GM13976 (cell line): ENCODE data around the gene ZDHHC11B.
"Not testable (repeated sequence)": the region's sequence is repeated elsewhere in the genome, so short reads cannot be mapped to it uniquely, and the experiment has no call there.

Source experiments
- DNase-seq: peaks from one replicate; pipeline ENCODE4 v3.0.0; 2012; ENCODE audit warnings: low spot score
- in situ Hi-C: fragments of 300-500 bp; cut with MboI; formaldehyde crosslinking; loops from one replicate; pipeline ENCODE4 v1.12.0; 2022; ENCODE audit warnings: low sequenced_read_pairs, mixed read lengths, inconsistent platforms; ENCODE audit not compliant: unreplicated experiment
- TF ChIP-seq, protein P1 (sequence below): IDR thresholded peaks from 2 replicates; pipeline ENCODE4 v1.5.1; 2012; ENCODE audit warnings: borderline replicate concordance, mild to moderate bottlenecking; ENCODE audit not compliant: insufficient read depth; ENCODE audit errors: extremely low read depth, missing control alignments, control extremely low read depth

The ZDHHC11B gene

GRCh38 chr5:686936-687335, 97.6 kb downstream of the ZDHHC11B start:
- in situ Hi-C loops, DNase-seq: not testable (repeated sequence)

- in situ Hi-C loops, DNase-seq: not testable (repeated sequence)
Observed at GRCh38 chr5:686172-686523, 98.4 kb downstream of the ZDHHC11B start.

DNA sequence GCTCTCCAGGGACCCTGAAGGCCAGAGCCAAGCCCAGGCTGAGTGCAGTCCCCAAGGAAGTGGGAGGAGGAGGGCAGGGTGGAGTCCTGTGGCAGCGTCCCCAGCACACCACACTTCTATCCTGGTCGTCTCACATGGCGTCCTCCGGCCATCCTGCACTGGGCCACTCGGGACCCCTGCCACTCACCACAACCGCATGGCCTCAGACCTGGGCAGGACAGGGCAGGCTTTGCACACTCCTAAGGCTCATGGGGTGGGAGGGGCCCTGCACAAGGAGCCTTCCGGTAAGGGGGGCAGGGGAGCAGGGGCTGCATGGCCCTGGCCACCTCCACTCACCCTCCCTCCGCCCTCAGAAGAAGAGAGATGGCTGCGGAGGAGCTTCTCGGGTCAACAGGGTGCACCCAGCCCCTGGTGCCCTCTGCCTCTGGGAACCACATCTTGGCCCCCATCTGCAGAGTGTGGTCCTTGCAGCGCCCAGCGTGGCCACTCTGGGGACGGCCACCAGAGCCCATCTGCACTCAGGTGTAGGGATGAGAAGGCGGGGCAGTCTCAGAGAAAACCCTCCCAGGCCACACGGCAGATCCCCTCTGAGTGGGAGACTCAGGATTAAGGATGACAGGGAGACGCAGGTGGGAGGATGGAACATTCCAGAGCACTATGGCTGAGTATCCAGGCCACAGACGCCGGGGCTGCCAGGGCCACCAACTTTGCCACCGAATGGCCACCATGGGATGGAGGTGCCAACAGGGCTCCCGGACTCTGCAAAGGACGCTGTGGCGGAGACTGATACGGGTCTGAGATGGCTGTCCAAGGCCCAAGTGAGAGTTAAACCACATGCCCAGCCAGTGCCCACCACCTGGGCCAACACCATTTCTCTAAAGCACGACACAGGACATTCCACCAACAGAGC, 99.0 kb downstream of the ZDHHC11B start:
- TF ChIP-seq, protein P1, sequence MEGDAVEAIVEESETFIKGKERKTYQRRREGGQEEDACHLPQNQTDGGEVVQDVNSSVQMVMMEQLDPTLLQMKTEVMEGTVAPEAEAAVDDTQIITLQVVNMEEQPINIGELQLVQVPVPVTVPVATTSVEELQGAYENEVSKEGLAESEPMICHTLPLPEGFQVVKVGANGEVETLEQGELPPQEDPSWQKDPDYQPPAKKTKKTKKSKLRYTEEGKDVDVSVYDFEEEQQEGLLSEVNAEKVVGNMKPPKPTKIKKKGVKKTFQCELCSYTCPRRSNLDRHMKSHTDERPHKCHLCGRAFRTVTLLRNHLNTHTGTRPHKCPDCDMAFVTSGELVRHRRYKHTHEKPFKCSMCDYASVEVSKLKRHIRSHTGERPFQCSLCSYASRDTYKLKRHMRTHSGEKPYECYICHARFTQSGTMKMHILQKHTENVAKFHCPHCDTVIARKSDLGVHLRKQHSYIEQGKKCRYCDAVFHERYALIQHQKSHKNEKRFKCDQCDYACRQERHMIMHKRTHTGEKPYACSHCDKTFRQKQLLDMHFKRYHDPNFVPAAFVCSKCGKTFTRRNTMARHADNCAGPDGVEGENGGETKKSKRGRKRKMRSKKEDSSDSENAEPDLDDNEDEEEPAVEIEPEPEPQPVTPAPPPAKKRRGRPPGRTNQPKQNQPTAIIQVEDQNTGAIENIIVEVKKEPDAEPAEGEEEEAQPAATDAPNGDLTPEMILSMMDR = no peak
- in situ Hi-C loops = no loop called here
- no peak for DNase-seq

- in situ Hi-C loops = no loop called here
- TF ChIP-seq, protein P1 = no peak
- DNase-seq = no peak
Observed at GRCh38 chr5:684751-685216, 99.7 kb downstream of the ZDHHC11B start.

GRCh38 chr5:683551-684481, 100.7 kb downstream of the ZDHHC11B start:
- in situ Hi-C loops = no loop called here
- TF ChIP-seq, protein P1 = no peak
- DNase-seq = no peak

DNA sequence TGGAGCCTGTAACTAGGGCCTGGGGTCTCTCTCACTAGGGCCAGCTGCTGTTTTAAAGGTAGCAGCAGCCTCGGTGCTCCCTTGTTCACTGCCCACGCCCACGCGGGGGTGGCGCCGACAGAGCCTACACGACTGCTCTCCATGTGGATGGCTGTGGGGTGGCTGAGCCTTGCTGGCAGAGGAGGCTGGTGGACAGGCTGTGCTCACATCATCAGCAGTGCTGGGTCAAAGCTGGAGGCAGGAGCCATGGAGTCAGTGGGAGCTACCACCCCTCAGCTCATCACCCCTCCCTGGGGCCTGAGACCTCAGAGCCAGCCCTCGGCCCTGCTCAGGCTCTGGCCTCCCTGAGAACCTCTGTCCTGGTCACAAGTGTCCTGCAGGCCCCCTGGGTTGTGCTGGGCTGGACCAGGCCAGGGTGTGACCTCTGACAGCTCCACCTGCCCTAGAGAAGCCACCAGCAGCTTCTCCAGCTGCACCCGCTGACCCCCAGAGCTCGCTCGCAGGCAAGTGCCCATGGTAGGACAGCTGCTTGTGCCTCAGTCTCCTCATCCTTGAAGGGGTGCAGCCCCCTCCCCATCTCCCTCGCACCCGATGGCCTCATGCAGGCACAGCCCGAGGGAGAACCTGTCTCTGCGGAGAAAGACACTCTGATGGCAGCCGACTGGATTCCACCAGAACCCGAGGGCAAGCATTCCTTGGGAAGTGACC, 101.7 kb downstream of the ZDHHC11B start:
- in situ Hi-C loops, DNase-seq: not testable (repeated sequence)

GRCh38 chr5:682216-682615, 102.3 kb downstream of the ZDHHC11B start:
- DNase-seq, in situ Hi-C loops: not testable (repeated sequence)

DNA sequence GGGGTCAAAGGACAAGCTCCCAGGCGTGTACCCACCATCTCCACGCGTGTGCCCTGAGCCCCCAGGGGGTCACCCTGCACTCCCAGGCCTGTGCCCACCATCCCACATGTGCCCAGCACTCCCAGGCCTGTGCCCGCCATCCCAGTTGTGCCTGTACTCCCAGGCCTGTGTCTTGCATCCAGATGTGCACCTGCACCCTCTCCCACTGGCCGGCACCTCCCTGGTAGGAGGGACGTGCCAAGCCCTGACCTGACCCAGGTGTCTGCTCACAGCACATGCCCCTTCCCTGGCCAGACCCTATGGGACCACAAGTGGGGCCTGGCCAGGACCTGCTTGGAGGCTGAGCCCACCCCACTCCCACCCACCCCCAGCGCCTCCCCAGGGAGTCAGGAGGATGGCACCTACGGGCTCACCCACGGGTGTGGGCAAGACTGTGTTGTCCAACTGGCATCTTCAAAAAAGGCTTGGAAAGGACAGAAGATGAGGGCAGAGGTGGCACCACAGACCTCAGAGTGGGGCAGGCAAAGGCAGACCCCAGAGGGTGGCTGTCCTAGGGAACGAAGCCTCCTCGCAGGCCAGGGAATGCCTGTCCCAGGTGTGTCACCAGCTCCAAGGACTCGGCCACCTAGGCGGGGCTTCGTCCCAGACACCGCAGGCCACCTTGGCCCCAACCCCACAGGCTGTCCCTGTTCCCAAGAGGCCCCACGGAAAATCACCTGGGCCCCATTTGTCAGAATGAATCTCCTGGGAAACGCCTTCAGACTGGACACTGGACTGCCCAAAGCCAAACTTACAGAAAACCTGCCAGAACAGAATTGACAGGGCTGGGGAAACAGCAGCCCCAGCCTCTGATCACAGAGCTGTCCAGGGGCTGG, 103.0 kb downstream of the ZDHHC11B start:
- in situ Hi-C loops, DNase-seq: not testable (repeated sequence)

DNA sequence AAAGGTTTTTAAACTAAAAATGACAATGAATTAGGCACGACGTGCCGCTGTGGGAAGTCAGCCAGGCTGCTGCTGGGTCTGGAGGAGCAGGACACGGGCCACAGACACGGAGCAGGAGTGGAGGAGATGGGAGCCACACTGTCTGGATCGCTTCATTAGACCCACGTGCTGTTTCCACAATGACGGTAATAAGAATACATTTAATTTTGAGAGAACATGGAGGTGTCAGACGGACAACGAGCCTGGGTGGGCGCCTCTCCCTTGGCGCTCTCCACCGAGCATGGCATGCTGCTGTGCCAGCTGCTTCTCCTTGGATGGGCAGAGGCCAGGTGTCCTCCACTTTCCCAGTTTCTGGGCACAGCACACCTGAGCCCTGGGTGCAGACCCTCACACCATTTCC, 103.7 kb downstream of the ZDHHC11B start:
- in situ Hi-C loops = not testable (repeated sequence)

DNA sequence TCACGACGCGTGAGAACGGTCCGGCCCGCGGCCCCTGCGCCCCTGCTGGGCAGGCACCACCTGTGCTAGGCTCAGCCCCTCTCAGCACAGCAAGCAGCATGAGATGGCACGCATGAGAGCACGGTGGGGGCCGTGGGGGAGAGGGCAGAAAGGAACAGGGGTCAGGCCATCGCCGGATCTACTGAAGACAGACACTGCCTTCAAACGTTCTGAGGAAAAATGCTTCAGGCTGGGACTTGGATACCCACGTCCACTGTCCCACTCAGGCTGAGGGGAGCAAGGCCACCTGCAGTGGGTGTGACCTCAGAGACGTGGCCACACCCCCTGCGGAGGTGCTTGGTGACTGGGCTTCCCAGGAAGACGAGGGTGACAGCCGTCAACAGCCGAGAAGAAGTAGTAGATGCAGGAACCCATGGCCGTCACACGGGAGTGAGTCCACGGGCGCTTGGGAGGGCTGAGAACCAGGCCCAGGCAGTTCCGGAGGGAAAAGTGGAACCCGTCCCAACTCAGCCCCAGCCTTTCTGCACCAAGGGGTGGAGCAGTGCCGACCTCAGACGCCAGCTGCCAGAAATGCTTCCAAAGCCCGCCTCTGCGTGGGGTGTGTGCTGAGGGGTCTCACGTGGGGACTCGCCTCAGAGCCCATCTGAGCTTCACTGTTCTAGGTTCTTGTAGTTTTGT, 104.3 kb downstream of the ZDHHC11B start:
- DNase-seq, in situ Hi-C loops: not testable (repeated sequence)

More for the DNA sequence above, 103.7 kb downstream of the ZDHHC11B start:
- DNase-seq = not testable (repeated sequence)

GRCh38 chr5:679166-679895, 105.2 kb downstream of the ZDHHC11B start:
- DNase-seq, in situ Hi-C loops: not testable (repeated sequence)

- DNase-seq, in situ Hi-C loops: not testable (repeated sequence)
Observed at GRCh38 chr5:678521-678920, 106.0 kb downstream of the ZDHHC11B start.
